GM12878 (cell line): ENCODE measurements around the gene EML3. TPM values are rescaled to one million over a fixed set of nuclear protein-coding genes. Genes with fewer than 3 reads are reported as not detected.

Experiments
- ASH2L ChIP-seq: fragments of 300-600, 200-600 bp; sonication (generic); IDR thresholded peaks from 2 replicates; pipeline ENCODE4 v1.6.1; 2017; ENCODE audit warnings: low read depth, mild to moderate bottlenecking, borderline replicate concordance
- ATF2 ChIP-seq: IDR thresholded peaks from 2 replicates; pipeline ENCODE4 v1.6.1; 2012; ENCODE audit warnings: low read length, inconsistent platforms
- CBX3 ChIP-seq: fragments of 200-600 bp; sonication (generic); IDR thresholded peaks from 2 replicates; pipeline ENCODE4 v1.6.1; 2016; ENCODE audit warnings: low read depth, borderline replicate concordance
- CEBPB ChIP-seq, 2 experiments: fragments of 150-350 bp in 1 of 2; IDR thresholded peaks; 2 replicates each; pipeline ENCODE4 v1.6.1; 2012 to 2014; ENCODE audit warnings: low read depth in 2 of 2, low read length in 2 of 2, borderline replicate concordance in 1 of 2, inconsistent platforms in 1 of 2
- CREB1 ChIP-seq: IDR thresholded peaks from 2 replicates; pipeline ENCODE4 v1.6.1; 2012; ENCODE audit warnings: low read depth, mild to moderate bottlenecking, inconsistent platforms
- DPF2 ChIP-seq: fragments of 450-650 bp; IDR thresholded peaks from 2 replicates; pipeline ENCODE4 v1.6.1; 2017; ENCODE audit warnings: mild to moderate bottlenecking
- EED ChIP-seq: sonication (generic); IDR thresholded peaks from 2 replicates; pipeline ENCODE4 v1.6.1; 2016; ENCODE audit warnings: antibody characterized with exemption, low read depth
- EGR1 ChIP-seq, 2 experiments: IDR thresholded peaks; 1 replicate in 1 of 2; 2 replicates in 1 of 2; pipeline ENCODE4 v1.6.1; 2011 to 2012; ENCODE audit warnings: low read depth in 2 of 2, low read length in 2 of 2, borderline replicate concordance in 1 of 2, mild to moderate bottlenecking in 1 of 2, moderate library complexity in 1 of 2
- EZH2 ChIP-seq: IDR thresholded peaks from 2 replicates; pipeline ENCODE4 v1.6.1; 2012; ENCODE audit warnings: low read depth, mild to moderate bottlenecking, control low read depth, inconsistent platforms, low read length, borderline replicate concordance; ENCODE audit not compliant: control insufficient read depth
- FOXK2 ChIP-seq: fragments of 450-650 bp; IDR thresholded peaks from 2 replicates; pipeline ENCODE4 v1.6.1; 2017; ENCODE audit warnings: mild to moderate bottlenecking, moderate library complexity
- HCFC1 ChIP-seq: fragments of 150-350 bp; IDR thresholded peaks from 2 replicates; pipeline ENCODE4 v1.6.1; 2014; ENCODE audit warnings: low read length
- KAT2A ChIP-seq: conservative IDR thresholded peaks from 2 replicates; pipeline ENCODE4 v1.6.1; 2011; ENCODE audit warnings: low read depth, low read length; ENCODE audit not compliant: control insufficient read depth
- KLF5 ChIP-seq: fragments of 450-650 bp; IDR thresholded peaks from 2 replicates; pipeline ENCODE4 v1.6.1; 2014; ENCODE audit warnings: mild to moderate bottlenecking; ENCODE audit not compliant: partially characterized antibody
- LARP7 ChIP-seq: fragments of 450-650 bp; IDR thresholded peaks from 2 replicates; pipeline ENCODE4 v1.6.1; 2017; ENCODE audit warnings: mild to moderate bottlenecking
- MEF2A ChIP-seq: IDR thresholded peaks from 2 replicates; pipeline ENCODE4 v1.6.1; 2011; ENCODE audit warnings: low read depth, mild to moderate bottlenecking, low read length, moderate library complexity; ENCODE audit not compliant: insufficient read depth
- MTA3 ChIP-seq: IDR thresholded peaks from 2 replicates; pipeline ENCODE4 v1.6.1; 2012; ENCODE audit warnings: low read length, inconsistent platforms, borderline replicate concordance
- MXI1 ChIP-seq: fragments of 150-350 bp; IDR thresholded peaks from 2 replicates; pipeline ENCODE4 v1.6.1; 2011; ENCODE audit warnings: low read depth, mild to moderate bottlenecking, inconsistent platforms, low read length, improper control_type of control experiment
- MYB ChIP-seq: fragments of 150-350 bp; IDR thresholded peaks from 2 replicates; pipeline ENCODE4 v1.6.1; 2014; ENCODE audit warnings: mild to moderate bottlenecking, low read depth, low read length, borderline replicate concordance
- MYC ChIP-seq: IDR thresholded peaks from 2 replicates; pipeline ENCODE4 v1.6.1; 2011; ENCODE audit warnings: mild to moderate bottlenecking, low read length, moderate library complexity, inconsistent platforms; ENCODE audit not compliant: insufficient read depth, insufficient replicate concordance, insufficient read length, severe bottlenecking
- NBN ChIP-seq: fragments of 450-650 bp; IDR thresholded peaks from 2 replicates; pipeline ENCODE4 v1.6.1; 2016
- NR2C1 ChIP-seq: fragments of 450-650 bp; IDR thresholded peaks from 2 replicates; pipeline ENCODE4 v1.6.1; 2017; ENCODE audit warnings: antibody characterized with exemption, mild to moderate bottlenecking, moderate library complexity
- RB1 ChIP-seq: fragments of 450-650 bp; formaldehyde crosslinking; IDR thresholded peaks from 2 replicates; pipeline ENCODE4 v1.6.1; 2017; ENCODE audit warnings: mild to moderate bottlenecking, borderline replicate concordance
- RBBP5 ChIP-seq: fragments of 200-600 bp; sonication (generic); conservative IDR thresholded peaks from 2 replicates; pipeline ENCODE4 v1.6.1; 2016
- RFX5 ChIP-seq: IDR thresholded peaks from 2 replicates; pipeline ENCODE4 v1.6.1; 2011; ENCODE audit warnings: low read depth, low read length, improper control_type of control experiment
- SP1 ChIP-seq: IDR thresholded peaks from one replicate; pipeline ENCODE4 v1.6.1; 2011; ENCODE audit warnings: low read depth, low read length
- STAT1 ChIP-seq: fragments of 450-650 bp; conservative IDR thresholded peaks from 2 replicates; pipeline ENCODE4 v1.6.1; 2014; ENCODE audit warnings: antibody characterized with exemption, mild to moderate bottlenecking
- STAT3 ChIP-seq: IDR thresholded peaks from 2 replicates; pipeline ENCODE4 v1.6.1; 2011; ENCODE audit warnings: low read depth, low read length, improper control_type of control experiment
- SUPT20H ChIP-seq: IDR thresholded peaks from 2 replicates; pipeline ENCODE4 v1.6.1; 2011; ENCODE audit warnings: low read depth, mild to moderate bottlenecking, low read length, moderate library complexity, borderline replicate concordance; ENCODE audit not compliant: control insufficient read depth
- TAF1 ChIP-seq: IDR thresholded peaks from 2 replicates; pipeline ENCODE4 v1.6.1; 2011; ENCODE audit warnings: mild to moderate bottlenecking, low read depth, low read length, borderline replicate concordance
- TARDBP ChIP-seq: IDR thresholded peaks from 2 replicates; pipeline ENCODE4 v1.6.1; 2016; ENCODE audit warnings: borderline replicate concordance
- TBL1XR1 ChIP-seq: IDR thresholded peaks from 2 replicates; pipeline ENCODE4 v1.6.1; 2012; ENCODE audit warnings: low read depth, low read length, improper control_type of control experiment
- TCF3 ChIP-seq: IDR thresholded peaks from 2 replicates; pipeline ENCODE4 v1.6.1; 2012; ENCODE audit warnings: low read depth, mild to moderate bottlenecking, low read length, borderline replicate concordance; ENCODE audit not compliant: insufficient read depth
- ZNF24 ChIP-seq: fragments of 450-650 bp; IDR thresholded peaks from 2 replicates; pipeline ENCODE4 v1.6.1; 2017; ENCODE audit warnings: antibody characterized with exemption, mild to moderate bottlenecking
- ZNF384 ChIP-seq: IDR thresholded peaks from 2 replicates; pipeline ENCODE4 v1.6.1; 2012; ENCODE audit warnings: low read depth, mild to moderate bottlenecking, low read length, improper control_type of control experiment, borderline replicate concordance
- polyA plus RNA-seq, 11 experiments: library from polyadenylated mRNA; depleted of rRNA in 4 of 11; unstranded in 6 of 11; stranded (reverse) in 5 of 11; fragments of >200 nt; fragmentation: Nextera tagmentation in 4 of 11; fragmentation: Illumina TruSeq in 1 of 11; extraction: Ambion mirVana in 4 of 11; extraction: Trizol in 1 of 11; gene quantifications; 1 replicate in 1 of 11; 2 replicates in 10 of 11; pipeline versions ENCODE4 v1.2.1 to v1.2.3, GENCODE V29; 2011 to 2016; ENCODE audit warnings: inconsistent platforms in 2 of 11, missing spikeins in 2 of 11, low read depth in 1 of 11
- total RNA-seq, 4 experiments: library from RNA; depleted of rRNA in 3 of 4; stranded (reverse); fragments of >200 nt in 3 of 4; fragmentation: Illumina TruSeq in 1 of 4; extraction: Trizol in 1 of 4; gene quantifications; 2 replicates each; pipeline versions ENCODE4 v1.2.1 to v1.2.3, GENCODE V29; 2013 to 2021

Gene EML3
- total and polyA plus RNA-seq, 10 of the 15 experiments (the other 5 are each of a cell fraction or from before 2014, with no cell fraction given), result 0.58 to 82.5 (median 24.8) TPM

- no peak; the same call in 1 of the 2 replicates for TF ChIP-seq ATF2
- TF ChIP-seq CEBPB (IDR thresholded peaks at IDR 0.05; ENCODE audit: borderline replicate concordance in 1 of 2, low read depth in 2 of 2, low read length in 2 of 2), result no peak
- no peak; the same call in 1 of the 2 replicates for TF ChIP-seq TBL1XR1
- no peak for TF ChIP-seq RFX5
- TF ChIP-seq EGR1 (IDR thresholded peaks at IDR 0.05; ENCODE audit: borderline replicate concordance in 1 of 2, low read depth in 2 of 2, low read length in 2 of 2), result peak in 1 of 2 experiments; percentile 86; a peak in 2 of 3 replicates
- 0 out of 2 replicates have a peak, but pooled peaks have one; percentile 7 for TF ChIP-seq HCFC1
- peak; percentile 30; the same call in 1 of the 2 replicates for TF ChIP-seq RB1
- no peak for TF ChIP-seq ZNF384
- no peak for TF ChIP-seq MTA3
- no peak for TF ChIP-seq CBX3
- TF ChIP-seq STAT1, result no peak
- TF ChIP-seq CREB1, result no peak
- peak; percentile 94 for TF ChIP-seq LARP7
- no peak; the same call in 1 of the 2 replicates for TF ChIP-seq TAF1
- no peak for TF ChIP-seq RBBP5
- no peak for TF ChIP-seq SUPT20H
- TF ChIP-seq EZH2, result no peak
- TF ChIP-seq SP1, result no peak
- no peak for TF ChIP-seq ZNF24
- TF ChIP-seq MEF2A, result 0 out of 2 replicates have a peak, but pooled peaks have one; percentile 25
- no peak for TF ChIP-seq TARDBP
- no peak for TF ChIP-seq TCF3
- TF ChIP-seq STAT3, result no peak
- peak; percentile 85 for TF ChIP-seq DPF2
- peak; percentile 62 for TF ChIP-seq MYC
- TF ChIP-seq MYB, result no peak
- no peak for TF ChIP-seq MXI1
- TF ChIP-seq KAT2A, result no peak
- TF ChIP-seq ASH2L, result no peak
- TF ChIP-seq NBN, result peak; percentile 9; the same call in 1 of the 2 replicates
- TF ChIP-seq KLF5, result no peak
- no peak for TF ChIP-seq NR2C1
- 0 out of 2 replicates have a peak, but pooled peaks have one; percentile 12 for TF ChIP-seq EED
- no peak for TF ChIP-seq FOXK2
Observed at GRCh38 chr11:62601372-62602140, 11.0 kb downstream of the EML3 start, which contains the start of gene MTA2 (continued).
